HG03342 (cell line): ENCODE results near the gene DNAJB4.
"Not testable (repeated sequence)": the region's sequence is repeated elsewhere in the genome, so short reads cannot be mapped to it uniquely, and the experiment has no call there.

Experiments
- ATAC-seq: cut with Tn5 transposase; IDR thresholded peaks from one replicate; pipeline ENCODE4 v1.9.1; 2021; ENCODE audit warnings: mild to moderate bottlenecking, moderate library complexity; ENCODE audit not compliant: unreplicated experiment

Gene DNAJB4

DNA sequence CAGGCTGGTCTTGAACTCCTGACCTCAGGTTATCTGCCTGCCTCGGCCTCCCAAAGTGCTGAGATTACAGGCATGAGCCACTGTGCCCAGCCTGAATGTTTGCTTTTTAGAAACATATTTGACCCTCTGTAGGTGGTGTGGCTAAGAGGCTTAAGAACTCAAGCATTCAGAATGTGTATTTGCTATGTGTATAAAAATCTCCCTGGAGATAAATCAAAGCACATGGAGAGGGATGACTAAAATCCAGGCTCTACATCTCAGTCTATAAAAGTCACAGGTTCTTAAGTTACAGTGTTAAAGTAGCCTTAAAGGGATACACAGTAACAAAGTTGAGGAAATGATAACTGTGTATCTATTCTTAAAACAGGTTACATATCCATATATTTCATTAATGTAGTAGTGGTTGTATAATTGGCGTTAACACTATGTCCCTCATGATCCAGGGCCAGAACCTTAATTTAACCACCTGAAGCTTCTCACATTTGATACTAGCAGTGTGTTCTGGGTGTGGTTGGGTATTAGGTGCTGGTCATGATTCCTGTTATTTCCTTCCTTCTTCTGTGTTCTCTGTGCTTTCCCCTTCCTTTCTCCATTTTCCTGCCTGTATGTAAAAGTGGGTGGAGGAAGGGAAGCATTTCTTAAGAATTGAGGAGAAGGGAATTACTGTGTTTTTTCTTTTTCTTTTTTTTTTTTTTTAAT lies 57.2 kb downstream of the DNAJB4 start:
- no peak for ATAC-seq

- ATAC-seq: not testable (repeated sequence)
Measured at GRCh38 chr1:78064886-78065285, 60.1 kb downstream of the DNAJB4 start.
